ENCODE data around the gene FHAD1. TPM values are rescaled to one million over a fixed set of nuclear protein-coding genes. Genes with fewer than 3 reads are reported as not detected.
A peak's percentile ranks its signal among the peaks of the same experiment; 100 is the strongest.

The FHAD1 gene
- total and polyA plus RNA-seq, 9 of the 15 experiments (the other 6 are each of a cell fraction or from before 2014, with no cell fraction given): 0.32 to 2.1 (median 1.5) TPM; not detected in 1

DNA sequence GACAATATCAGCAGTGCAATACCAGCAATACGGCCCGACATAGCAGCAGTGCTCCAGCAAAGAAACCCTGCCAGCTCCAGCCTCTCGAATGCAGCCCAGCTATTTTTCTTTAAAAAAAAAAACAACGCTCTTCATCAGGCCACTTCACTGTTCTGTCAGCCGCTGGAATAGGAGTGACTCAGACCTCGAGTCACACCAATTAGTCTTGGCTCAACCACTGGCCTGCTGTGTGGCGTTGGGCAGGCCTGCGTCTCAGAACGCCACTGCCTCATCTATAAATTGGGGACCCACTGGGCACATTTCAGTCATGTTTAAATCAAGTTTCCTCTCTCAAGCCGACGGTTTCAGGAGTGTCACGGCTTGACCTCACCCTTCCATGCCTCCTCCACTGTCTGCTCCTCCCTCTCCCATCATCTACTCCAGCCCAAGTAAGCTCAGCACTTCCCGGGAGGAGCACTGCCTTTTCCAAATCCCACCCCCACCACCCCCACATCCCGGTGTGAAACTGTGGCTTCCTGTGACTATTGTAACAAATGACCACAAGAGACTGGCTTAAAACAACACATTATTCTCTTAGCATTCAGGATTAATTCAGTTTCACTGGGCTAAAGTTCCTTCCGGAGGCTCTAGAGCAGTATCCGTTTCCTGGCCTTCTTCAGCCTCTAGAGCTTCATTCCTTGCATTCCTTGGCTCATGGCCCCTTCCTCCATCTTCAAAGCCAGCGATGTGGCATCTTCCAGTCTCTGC is 90.8 kb downstream of the FHAD1 start (continued):
- TF ChIP-seq CBX8 (IDR thresholded peaks at IDR 0.05; ENCODE audit: borderline replicate concordance, extremely low read depth, low read depth, low read length, poor library complexity, severe bottlenecking) (no peak), SRSF7 (optimal IDR thresholded peaks at IDR 0.05; ENCODE audit: low read depth, low read length) (no peak), ZNF384 (IDR thresholded peaks at IDR 0.05; ENCODE audit: low read depth, low read length) (peak; percentile 29; the same call in 1 of the 2 replicates), ZNF436 (CRISPR knock-in tag; IDR thresholded peaks at IDR 0.05) (no peak), ZNF431 (CRISPR knock-in tag; IDR thresholded peaks at IDR 0.05) (no peak)
- TF ChIP-seq, protein P1, sequence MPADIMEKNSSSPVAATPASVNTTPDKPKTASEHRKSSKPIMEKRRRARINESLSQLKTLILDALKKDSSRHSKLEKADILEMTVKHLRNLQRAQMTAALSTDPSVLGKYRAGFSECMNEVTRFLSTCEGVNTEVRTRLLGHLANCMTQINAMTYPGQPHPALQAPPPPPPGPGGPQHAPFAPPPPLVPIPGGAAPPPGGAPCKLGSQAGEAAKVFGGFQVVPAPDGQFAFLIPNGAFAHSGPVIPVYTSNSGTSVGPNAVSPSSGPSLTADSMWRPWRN (IDR thresholded peaks at IDR 0.05; ENCODE audit: low read depth): no peak

DNA sequence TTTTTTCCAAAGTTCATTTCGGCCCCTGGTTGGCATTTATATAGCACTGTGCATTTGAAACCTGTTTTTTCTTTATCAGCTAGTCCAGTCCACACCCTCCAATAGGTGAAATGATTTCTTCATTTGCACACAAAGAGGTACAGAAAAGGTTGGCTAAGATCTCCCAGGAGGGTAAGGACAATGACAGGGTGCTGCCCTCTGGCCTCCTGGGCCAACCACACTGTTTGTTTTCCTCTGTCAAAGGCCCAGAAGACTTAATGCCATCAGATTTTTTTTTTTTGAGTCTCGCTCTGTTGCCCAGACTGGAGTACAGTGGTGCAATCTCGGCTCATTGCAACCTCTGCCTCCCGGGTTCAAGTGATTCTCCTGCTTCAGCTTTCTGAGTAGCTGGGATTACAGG is 92.5 kb downstream of the FHAD1 start:
- H3K4me3 ChIP-seq: no peak overlapping the region
- CTCF ChIA-PET (ENCODE audit: low intra/inter-chr PET ratio): no interaction called here
- BruUV-seq (replicated peaks): no TSS peak
- DNase-seq (ENCODE audit: extremely low read depth in 1 of 4, low spot score in 3 of 4) (no peak), ATAC-seq (no peak), FAIRE-seq (no peak)
- no peak overlapping the region for H3K9ac ChIP-seq (ENCODE audit: insufficient read depth in 1 of 2, low read depth in 2 of 2, low read length in 2 of 2)
- H3K4me2 ChIP-seq (ENCODE audit: insufficient read depth, low read length): no peak overlapping the region
- 47% methylated on average over 4 of the region's 4 CpGs for WGBS (ENCODE audit: insufficient coverage, low coverage, missing lambda C conversion rate)
- H3K9me1 ChIP-seq (ENCODE audit: control insufficient read depth, insufficient read depth, low read length): no peaks in the 10 kb centered on the region
- POLR2A ChIA-PET: interaction anchor here (1.0 kb wide), 1 partner anchor 27 kb away, joined by 3 read pairs; no protein-coding TSS in a partner anchor
- 0 out of 2 replicates have a peak, but pooled peaks cover 3% of the 10 kb centered on the region for H3K9me3 ChIP-seq (replicated peaks; ENCODE audit: control insufficient read depth, insufficient read depth, low read depth, low read length)
- H3K4me1 ChIP-seq (replicated peaks in 1 of 2; ENCODE audit: control insufficient read depth in 2 of 2, insufficient read depth in 2 of 2, low read length in 2 of 2): peaks cover 0 to 13% of the 10 kb centered on the region in 2 experiments; a peak in 4 of 5 replicates
- H4K20me1 ChIP-seq (replicated peaks; ENCODE audit: control insufficient read depth, insufficient read depth, low read length): no peaks in the 10 kb centered on the region
- in situ Hi-C loops (cut with MboI) (no loop called here), intact Hi-C loops (cut with micrococcal nuclease) (no loop called here)
- no peaks in the 10 kb centered on the region for H3K79me2 ChIP-seq (ENCODE audit: control insufficient read depth, insufficient read depth, low read length)
- no peak overlapping the region for H2AFZ ChIP-seq (ENCODE audit: low read depth, low read length)
- H3K27ac ChIP-seq (ENCODE audit: extremely low read depth, low read depth, low read length): no peak overlapping the region
- peaks cover 3 to 35% of the 10 kb centered on the region in 2 experiments; a peak in 3 of 5 replicates for H3K27me3 ChIP-seq (ENCODE audit: control insufficient read depth in 2 of 2, insufficient read depth in 2 of 2, low read length in 2 of 2)
- no peaks in the 10 kb centered on the region for H3K36me3 ChIP-seq (ENCODE audit: control insufficient read depth, insufficient read depth, low read length)
- no peak for TF ChIP-seq PCBP2 (IDR thresholded peaks at IDR 0.05; ENCODE audit: low read depth, low read length, poor library complexity, severe bottlenecking)
- TF ChIP-seq TSC22D4 (tag; IDR thresholded peaks at IDR 0.05): no peak
- TF ChIP-seq ZNF785 (CRISPR knock-in tag; IDR thresholded peaks at IDR 0.05): no peak
- no peak for TF ChIP-seq FOS (IDR thresholded peaks at IDR 0.05; ENCODE audit: extremely low read depth, insufficient read length)
- no peak for TF ChIP-seq HSF4 (CRISPR knock-in tag; IDR thresholded peaks at IDR 0.05; ENCODE audit: borderline replicate concordance)
- TF ChIP-seq NFE2 (IDR thresholded peaks at IDR 0.05; ENCODE audit: low read depth): no peak
- TF ChIP-seq XRCC5 (IDR thresholded peaks at IDR 0.05; ENCODE audit: low read depth, low read length): no peak
- no peak for TF ChIP-seq BRCA1 (IDR thresholded peaks at IDR 0.05)
- TF ChIP-seq BRCA1 (CRISPR knock-in tag; IDR thresholded peaks at IDR 0.05): no peak
- TF ChIP-seq, protein P2, sequence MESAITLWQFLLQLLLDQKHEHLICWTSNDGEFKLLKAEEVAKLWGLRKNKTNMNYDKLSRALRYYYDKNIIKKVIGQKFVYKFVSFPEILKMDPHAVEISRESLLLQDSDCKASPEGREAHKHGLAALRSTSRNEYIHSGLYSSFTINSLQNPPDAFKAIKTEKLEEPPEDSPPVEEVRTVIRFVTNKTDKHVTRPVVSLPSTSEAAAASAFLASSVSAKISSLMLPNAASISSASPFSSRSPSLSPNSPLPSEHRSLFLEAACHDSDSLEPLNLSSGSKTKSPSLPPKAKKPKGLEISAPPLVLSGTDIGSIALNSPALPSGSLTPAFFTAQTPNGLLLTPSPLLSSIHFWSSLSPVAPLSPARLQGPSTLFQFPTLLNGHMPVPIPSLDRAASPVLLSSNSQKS (CRISPR knock-in tag; IDR thresholded peaks at IDR 0.05): no peak
- no peak for TF ChIP-seq ZNF699 (CRISPR knock-in tag; IDR thresholded peaks at IDR 0.05; ENCODE audit: insufficient replicate concordance)
- TF ChIP-seq, protein P1 (IDR thresholded peaks at IDR 0.05; ENCODE audit: low read depth): no peak

Data from K562 (cell line).